Measurements from ENCODE around the gene SERPINE2. TPM values are rescaled to one million over a fixed set of nuclear protein-coding genes. Genes with fewer than 3 reads are reported as not detected.
"Not testable (repeated sequence)": the region's sequence is repeated elsewhere in the genome, so short reads cannot be mapped to it uniquely, and the experiment has no call there.

The SERPINE2 gene
- total RNA-seq, 1 donor from 2014 or later, result 57.7 TPM

DNA sequence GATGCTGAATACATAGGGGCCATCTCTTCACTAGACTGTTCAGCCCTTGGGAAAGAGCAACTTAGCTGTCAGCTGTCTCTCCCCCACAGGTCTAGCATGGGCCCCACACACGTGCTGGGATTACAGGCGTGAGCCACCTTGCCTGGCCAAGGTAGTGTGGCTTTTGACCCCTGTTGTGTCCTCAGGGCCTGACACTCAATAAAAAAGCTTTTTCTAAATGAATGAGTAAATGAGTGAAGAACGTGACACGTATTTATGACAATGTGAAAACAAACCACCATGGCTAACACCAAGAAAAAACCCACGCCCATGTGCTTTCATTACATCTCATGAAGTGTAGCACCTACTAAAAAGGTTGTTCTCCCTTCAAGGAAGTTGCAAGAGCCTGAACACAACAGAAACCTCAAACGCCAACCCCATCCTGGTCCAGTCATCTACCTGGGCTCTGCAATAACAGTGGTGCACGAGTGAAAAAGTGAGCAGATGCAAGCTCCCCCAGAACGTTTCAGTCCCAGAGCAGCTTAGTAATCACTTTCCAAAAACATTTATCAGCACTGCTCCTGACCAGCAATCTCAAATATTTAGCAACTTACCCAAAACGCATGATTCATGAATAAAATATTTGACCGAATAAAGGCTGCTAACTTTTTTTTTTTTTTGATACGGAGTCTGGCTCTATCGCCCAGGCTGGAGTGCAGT is 97.4 kb downstream of the SERPINE2 start:
- TF ChIP-seq, protein P1, sequence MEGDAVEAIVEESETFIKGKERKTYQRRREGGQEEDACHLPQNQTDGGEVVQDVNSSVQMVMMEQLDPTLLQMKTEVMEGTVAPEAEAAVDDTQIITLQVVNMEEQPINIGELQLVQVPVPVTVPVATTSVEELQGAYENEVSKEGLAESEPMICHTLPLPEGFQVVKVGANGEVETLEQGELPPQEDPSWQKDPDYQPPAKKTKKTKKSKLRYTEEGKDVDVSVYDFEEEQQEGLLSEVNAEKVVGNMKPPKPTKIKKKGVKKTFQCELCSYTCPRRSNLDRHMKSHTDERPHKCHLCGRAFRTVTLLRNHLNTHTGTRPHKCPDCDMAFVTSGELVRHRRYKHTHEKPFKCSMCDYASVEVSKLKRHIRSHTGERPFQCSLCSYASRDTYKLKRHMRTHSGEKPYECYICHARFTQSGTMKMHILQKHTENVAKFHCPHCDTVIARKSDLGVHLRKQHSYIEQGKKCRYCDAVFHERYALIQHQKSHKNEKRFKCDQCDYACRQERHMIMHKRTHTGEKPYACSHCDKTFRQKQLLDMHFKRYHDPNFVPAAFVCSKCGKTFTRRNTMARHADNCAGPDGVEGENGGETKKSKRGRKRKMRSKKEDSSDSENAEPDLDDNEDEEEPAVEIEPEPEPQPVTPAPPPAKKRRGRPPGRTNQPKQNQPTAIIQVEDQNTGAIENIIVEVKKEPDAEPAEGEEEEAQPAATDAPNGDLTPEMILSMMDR (conservative IDR thresholded peaks at IDR 0.05; ENCODE audit: low read depth, low read length), result no peak
- no peak for DNase-seq (ENCODE audit: low read depth)
- H3K4me3 ChIP-seq (ENCODE audit: low read depth, low read length), result no peak overlapping the region

DNA sequence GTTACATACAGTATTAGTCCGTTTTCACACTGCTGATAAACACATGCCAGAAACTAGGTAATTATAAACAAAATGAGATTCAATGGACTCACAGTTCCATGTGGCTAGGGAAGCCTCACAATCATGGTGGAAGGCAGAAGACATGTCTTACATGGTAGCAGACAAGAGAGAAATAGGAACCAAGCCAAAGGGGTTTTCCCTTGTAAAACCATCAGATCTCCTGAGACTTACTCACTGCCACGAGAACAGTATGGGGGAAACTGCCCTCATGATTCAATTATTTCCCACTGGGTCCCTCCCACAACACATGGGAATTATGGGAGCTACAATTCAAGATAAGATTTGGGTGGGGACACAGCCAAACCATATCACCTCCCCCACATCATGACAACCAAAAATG is 99.6 kb downstream of the SERPINE2 start:
- not testable (repeated sequence) for DNase-seq (ENCODE audit: low read depth); H3K4me3 ChIP-seq (ENCODE audit: low read depth, low read length)

DNA sequence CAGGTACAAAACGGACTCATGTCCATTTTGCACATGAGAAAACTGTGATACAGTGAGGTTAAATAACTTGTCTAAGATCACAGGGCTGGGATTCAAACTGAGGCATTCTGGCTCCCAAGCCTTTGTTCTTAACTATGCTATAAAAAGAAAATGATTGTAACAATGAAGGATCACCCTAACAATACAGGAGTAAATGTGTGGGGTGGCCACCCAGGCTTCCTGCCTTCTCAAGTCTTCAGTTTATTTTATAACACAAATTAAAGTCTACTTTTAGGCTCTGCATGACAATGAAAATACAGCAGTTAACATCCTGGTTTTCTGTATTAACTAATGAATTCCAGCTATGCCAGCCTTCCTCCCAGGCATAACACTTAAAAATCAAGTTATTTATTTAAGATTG is 101.6 kb downstream of the SERPINE2 start:
- no peak overlapping the region for H3K4me3 ChIP-seq (ENCODE audit: low read depth, low read length)
- TF ChIP-seq, protein P1 (conservative IDR thresholded peaks at IDR 0.05; ENCODE audit: low read depth, low read length), result no peak
- no peak for DNase-seq (ENCODE audit: low read depth)

DNA sequence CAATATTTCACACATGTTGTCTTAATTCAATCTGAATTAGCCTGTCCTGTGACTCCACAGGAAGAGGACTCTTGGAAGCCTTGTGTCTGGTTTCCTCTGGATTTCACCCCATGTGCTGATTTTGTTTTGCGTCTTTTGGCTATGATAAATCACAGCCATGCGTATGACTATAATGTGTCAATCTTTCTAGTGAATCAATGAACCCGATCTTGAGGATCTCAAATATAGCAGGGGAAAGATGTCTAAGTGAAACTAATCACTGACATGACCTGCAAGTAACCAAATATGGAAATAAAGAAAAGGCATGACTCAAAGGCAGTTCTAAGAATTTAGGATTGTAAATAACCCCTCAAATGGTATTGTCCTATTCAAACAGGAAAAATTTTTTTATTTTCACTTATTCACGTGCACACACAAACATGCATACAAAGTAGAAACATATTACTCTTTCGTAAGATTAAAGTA is 102.2 kb downstream of the SERPINE2 start:
- TF ChIP-seq, protein P1 (conservative IDR thresholded peaks at IDR 0.05; ENCODE audit: low read depth, low read length), result no peak
- no peak for DNase-seq (ENCODE audit: low read depth)

DNA sequence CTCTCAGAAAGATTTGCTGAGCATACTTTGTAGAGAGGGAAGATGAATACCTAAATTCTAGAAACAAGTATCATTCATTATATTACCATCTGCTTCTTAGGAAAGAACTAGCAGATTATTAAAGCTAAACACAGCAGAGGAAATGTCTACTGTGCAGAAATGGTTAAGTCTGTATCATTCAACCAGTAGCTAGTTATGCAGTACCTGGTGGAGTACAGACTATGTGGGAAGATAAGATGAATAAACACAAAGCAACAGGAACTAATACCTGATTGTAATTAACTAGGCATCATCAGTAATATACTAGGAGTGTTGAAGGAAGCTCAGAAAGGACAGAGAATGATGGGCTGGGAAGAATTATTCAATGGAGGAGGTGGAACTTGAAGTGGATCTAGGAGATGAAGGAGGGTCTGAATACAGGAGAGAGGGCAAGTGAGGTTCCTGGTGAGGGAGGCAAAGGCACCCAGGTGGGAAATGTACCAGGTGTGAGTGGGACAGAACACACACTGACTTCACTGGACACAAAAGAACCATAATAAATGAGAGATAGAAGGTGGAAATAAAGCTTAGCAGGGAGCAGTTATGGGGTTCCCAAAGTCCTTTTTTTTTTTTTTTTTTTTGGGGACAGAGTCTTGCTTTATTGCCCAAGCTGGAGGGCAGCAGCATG is 103.5 kb downstream of the SERPINE2 start:
- TF ChIP-seq, protein P1 (conservative IDR thresholded peaks at IDR 0.05; ENCODE audit: low read depth, low read length), result no peak
- H3K4me3 ChIP-seq (ENCODE audit: low read depth, low read length), result no peak overlapping the region
- DNase-seq (ENCODE audit: low read depth), result no peak

More for the DNA sequence above, 102.2 kb downstream of the SERPINE2 start:
- H3K4me3 ChIP-seq (ENCODE audit: low read depth, low read length), result no peak overlapping the region

DNA sequence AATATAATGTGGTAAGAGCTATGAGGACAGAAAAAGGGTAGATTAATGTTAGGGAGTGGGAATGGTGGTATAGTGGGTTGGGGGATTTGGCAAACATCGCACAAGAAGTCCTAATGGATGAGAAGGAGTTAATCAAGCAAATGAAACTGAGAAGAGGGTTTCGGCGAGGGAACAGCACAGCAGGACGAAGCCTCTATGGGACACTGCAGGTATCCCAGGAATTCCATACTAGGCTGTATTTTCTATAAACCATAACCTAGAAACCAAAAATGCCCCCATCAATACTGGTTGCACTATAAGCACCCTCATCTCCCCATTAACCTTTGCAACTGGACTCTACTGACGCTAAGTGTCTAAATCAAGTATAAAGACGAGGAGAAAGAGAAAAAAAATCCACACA is 104.2 kb downstream of the SERPINE2 start:
- no peak for DNase-seq (ENCODE audit: low read depth)
- TF ChIP-seq, protein P1 (conservative IDR thresholded peaks at IDR 0.05; ENCODE audit: low read depth, low read length), result no peak
- no peak overlapping the region for H3K4me3 ChIP-seq (ENCODE audit: low read depth, low read length)

DNA sequence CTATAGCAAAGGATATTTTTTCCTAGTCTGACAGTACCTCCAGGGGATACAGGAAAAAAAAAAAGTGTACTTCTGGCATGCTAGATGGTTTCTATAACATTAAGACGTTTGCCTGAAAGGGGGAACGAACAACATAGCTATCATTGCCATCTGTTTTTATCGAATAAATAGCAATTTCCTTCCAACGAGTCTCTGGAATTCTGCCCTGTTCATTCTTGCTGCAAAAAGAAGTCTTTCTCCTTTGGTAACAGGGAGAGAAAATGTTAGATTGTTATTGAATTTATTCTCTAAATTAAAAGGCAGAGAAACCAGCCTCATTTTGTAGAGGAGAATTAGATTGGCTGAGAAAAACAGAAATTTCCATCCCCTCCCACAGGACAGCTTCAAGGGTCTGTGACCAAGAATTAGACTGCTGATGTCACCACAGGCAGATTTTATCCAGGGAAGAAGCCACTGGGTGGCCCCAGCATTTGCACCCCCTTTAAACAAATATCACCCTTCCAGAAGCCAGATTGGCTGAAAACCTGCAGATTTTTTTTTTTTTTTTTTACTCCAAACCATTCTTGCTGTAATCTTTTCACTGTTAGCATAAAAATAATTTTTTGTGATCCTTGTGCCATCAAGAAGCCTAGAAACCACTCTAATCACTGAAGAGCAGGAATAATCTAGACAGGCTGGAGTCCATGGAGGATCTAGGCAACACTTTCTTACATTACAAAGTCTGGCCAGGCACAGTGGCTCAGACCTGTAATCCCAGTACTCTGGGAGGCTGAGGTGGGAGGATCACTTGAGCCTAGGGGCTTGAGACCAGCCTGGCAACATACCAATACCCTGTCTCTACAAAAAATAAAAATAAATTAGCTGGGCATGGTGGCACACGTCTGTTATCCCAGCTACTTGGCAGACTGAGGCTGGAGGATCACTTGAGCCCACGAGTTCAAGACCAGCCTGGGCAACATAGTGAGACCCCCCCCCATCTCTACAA is 106.0 kb downstream of the SERPINE2 start:
- H3K4me3 ChIP-seq (ENCODE audit: low read depth, low read length), result no peak overlapping the region
- no peak for DNase-seq (ENCODE audit: low read depth)
- TF ChIP-seq, protein P1 (conservative IDR thresholded peaks at IDR 0.05; ENCODE audit: low read depth, low read length), result no peak
